Motor neuron (in vitro differentiated cells): ENCODE measurements around the gene SPATA24. TPM values are rescaled to one million over a fixed set of nuclear protein-coding genes. Genes with fewer than 3 reads are reported as not detected.

Source experiments
- ATAC-seq, 8 experiments: fragments of 200-7000 bp; cut with Tn5 transposase; replicated peaks in 6 of 8; 2 replicates each; pipeline ENCODE4 v1.8.0; 2021; ENCODE audit warnings: mild to moderate bottlenecking in 8 of 8, moderate library complexity in 8 of 8
- H3K27ac ChIP-seq, 2 donors: fragments of 250-450 bp; sonication (Bioruptor Pico); 2 replicates each; pipeline ENCODE4 v1.9.0; 2021; ENCODE audit warnings: antibody characterized with exemption in 2 of 2, mild to moderate bottlenecking in 2 of 2, moderate library complexity in 1 of 2
- H3K4me1 ChIP-seq, 2 donors: fragments of 250-450 bp; sonication (Bioruptor Pico); replicated peaks in 1 of 2; 2 replicates each; pipeline ENCODE4 v1.6.1; 2021; ENCODE audit warnings: antibody characterized with exemption in 2 of 2, mild to moderate bottlenecking in 2 of 2, moderate library complexity in 1 of 2
- H3K4me3 ChIP-seq, 5 donors: fragments of 250-450 bp; sonication (Bioruptor Pico); 2 replicates each; pipeline ENCODE4 v1.9.0; 2021; ENCODE audit warnings: antibody characterized with exemption in 5 of 5, mild to moderate bottlenecking in 5 of 5, moderate library complexity in 4 of 5
- WGBS, 10 experiments: fragments of 450-650 bp; shearing (Covaris generic); methylation state at CpG; one replicate each; pipeline ENCODE4 v1.0.0; 2022; 5-methylcytosine and 5-hydroxymethylcytosine counted together
- in situ Hi-C, 9 experiments: fragments of 400-800 bp; cut with MboI; loops; one replicate each; pipeline ENCODE4 v1.15.0; 2021; ENCODE audit warnings: low sequenced_read_pairs in 9 of 9, low pct_unique_long_range_greater_than_20kb in 2 of 9; ENCODE audit not compliant: unreplicated experiment in 9 of 9
- total RNA-seq, 8 experiments: library from RNA; unstranded; fragments of 300-600 nt; gene quantifications; 2 replicates each; pipeline versions ENCODE4 v1.2.3 to v1.2.4, GENCODE V29; 2022

The SPATA24 gene
- total RNA-seq, 8 experiments from 2014 or later: 8.3 to 13.2 (median 10.5) TPM

- no peak overlapping the region for H3K27ac ChIP-seq
- WGBS, 10 experiments: no CpG with 5 or more reads among the region's 3 CpGs
- in situ Hi-C loops: no loop called here
- ATAC-seq: no peak
- no peaks in the 10 kb centered on the region for H3K4me1 ChIP-seq
- no peak overlapping the region for H3K4me3 ChIP-seq
Observed at GRCh38 chr5:139382807-139383206, 21.1 kb downstream of the SPATA24 start.

- Histone ChIP-seq H3K27ac (no peak overlapping the region), H3K4me1 (no peaks in the 10 kb centered on the region), H3K4me3 (no peak overlapping the region)
- WGBS, 10 experiments: 78 to 100% (median 92%) methylated on average over 1 to 3 of the region's 28 CpGs; no CpG with 5 or more reads in 6 of the 10 experiments
- ATAC-seq: no peak
- in situ Hi-C loops: no loop called here
Observed at GRCh38 chr5:139381837-139382761, 21.8 kb downstream of the SPATA24 start.

- H3K4me1 ChIP-seq: no peaks in the 10 kb centered on the region
- in situ Hi-C loops: no loop called here
- WGBS, 10 experiments: 50 to 88% (median 73%) methylated on average over 2 to 9 of the region's 15 CpGs; no CpG with 5 or more reads in 4 of the 10 experiments
- H3K27ac ChIP-seq: no peak overlapping the region
- ATAC-seq: no peak
- no peak overlapping the region for H3K4me3 ChIP-seq
Observed at GRCh38 chr5:139379626-139380449, 24.1 kb downstream of the SPATA24 start.

- peak in 1 of 8 experiments; percentile 7 for ATAC-seq
- H3K27ac ChIP-seq: no peak overlapping the region
- 76 to 94% (median 82%) methylated on average over 2 to 7 of the region's 13 CpGs; no CpG with 5 or more reads in 6 of the 10 experiments for WGBS, 10 experiments
- no peak overlapping the region for H3K4me3 ChIP-seq
- no peaks in the 10 kb centered on the region for H3K4me1 ChIP-seq
- in situ Hi-C loops: no loop called here
Observed at GRCh38 chr5:139378941-139379361, 24.9 kb downstream of the SPATA24 start.

GRCh38 chr5:139378101-139378825 lies 25.6 kb downstream of the SPATA24 start:
- Histone ChIP-seq H3K4me1 (no peaks in the 10 kb centered on the region), H3K27ac (no peak overlapping the region), H3K4me3 (no peak overlapping the region)
- 73 to 100% (median 97%) methylated on average over 1 to 6 of the region's 47 CpGs; no CpG with 5 or more reads in 4 of the 10 experiments for WGBS, 10 experiments
- peak in 2 of 8 experiments; percentile 5 to 60 for ATAC-seq
- in situ Hi-C loops: no loop called here

GRCh38 chr5:139377226-139377625 lies 26.7 kb downstream of the SPATA24 start:
- no peak overlapping the region for H3K27ac ChIP-seq
- in situ Hi-C loops: no loop called here
- 80 to 100% (median 100%) methylated on average over 1 to 3 of the region's 3 CpGs; no CpG with 5 or more reads in 5 of the 10 experiments for WGBS, 10 experiments

GRCh38 chr5:139376364-139376763 lies 27.5 kb downstream of the SPATA24 start:
- Histone ChIP-seq H3K4me3 (no peak overlapping the region), H3K4me1 (no peaks in the 10 kb centered on the region), H3K27ac (no peak overlapping the region)
- WGBS, 10 experiments: 80 to 100% (median 94%) methylated on average over 1 to 6 of the region's 7 CpGs; no CpG with 5 or more reads in 2 of the 10 experiments
- in situ Hi-C loops: no loop called here
- no peak for ATAC-seq

More at GRCh38 chr5:139377226-139377625, 26.7 kb downstream of the SPATA24 start:
- H3K4me3 ChIP-seq: no peak overlapping the region
- no peak for ATAC-seq
- no peaks in the 10 kb centered on the region for H3K4me1 ChIP-seq

- in situ Hi-C loops: no loop called here
- H3K27ac ChIP-seq: no peak overlapping the region
- 80 to 100% (median 92%) methylated on average over 1 to 2 of the region's 2 CpGs; no CpG with 5 or more reads in 7 of the 10 experiments for WGBS, 10 experiments
- peak in 2 of 8 experiments; percentile 8 to 10 for ATAC-seq
- no peaks in the 10 kb centered on the region for H3K4me1 ChIP-seq
- no peak overlapping the region for H3K4me3 ChIP-seq
Observed at GRCh38 chr5:139374909-139375308, 29.0 kb downstream of the SPATA24 start.

- Histone ChIP-seq H3K27ac (no peak overlapping the region), H3K4me3 (no peak overlapping the region), H3K4me1 (no peaks in the 10 kb centered on the region)
- ATAC-seq: no peak
- in situ Hi-C loops: no loop called here
- 67 to 94% (median 87%) methylated on average over 1 to 7 of the region's 7 CpGs for WGBS, 10 experiments
Observed at GRCh38 chr5:139371482-139372435, 32.1 kb downstream of the SPATA24 start.

GRCh38 chr5:139369181-139369580 lies 34.7 kb downstream of the SPATA24 start:
- no peak overlapping the region for H3K27ac ChIP-seq
- ATAC-seq: peak in 1 of 8 experiments; percentile 53
- in situ Hi-C loops: no loop called here
- H3K4me1 ChIP-seq: no peaks in the 10 kb centered on the region
- WGBS, 10 experiments: 71 to 100% (median 100%) methylated on average over 1 of the region's 1 CpG; no CpG with 5 or more reads in 4 of the 10 experiments
- H3K4me3 ChIP-seq: no peak overlapping the region

GRCh38 chr5:139368613-139369012 lies 35.3 kb downstream of the SPATA24 start:
- no peak for ATAC-seq
- H3K4me3 ChIP-seq: no peak overlapping the region
- WGBS, 10 experiments: 46 to 100% (median 90%) methylated on average over 2 of the region's 2 CpGs; no CpG with 5 or more reads in 2 of the 10 experiments
- in situ Hi-C loops: no loop called here
- H3K4me1 ChIP-seq: no peaks in the 10 kb centered on the region
- no peak overlapping the region for H3K27ac ChIP-seq

- Histone ChIP-seq H3K4me3 (no peak overlapping the region), H3K27ac (no peak overlapping the region), H3K4me1 (no peaks in the 10 kb centered on the region)
- ATAC-seq: no peak
- in situ Hi-C loops: no loop called here
- 71 to 100% (median 92%) methylated on average over 1 to 2 of the region's 2 CpGs; no CpG with 5 or more reads in 1 of the 10 experiments for WGBS, 10 experiments
Observed at GRCh38 chr5:139364466-139364865, 39.4 kb downstream of the SPATA24 start.
